DOHH2 (cell line): ENCODE measurements around the gene GIGYF1.

Experiments
- H3F3A ChIP-seq: fragments of 200-600 bp; sonication (generic), shearing (Covaris generic); 2 replicates; pipeline ENCODE4 v1.6.0; 2016; ENCODE audit warnings: antibody characterized with exemption, mild to moderate bottlenecking; ENCODE audit not compliant: control insufficient read depth, insufficient read depth
- H3K27ac ChIP-seq: fragments of 200-600 bp; sonication (generic); 2 replicates; pipeline ENCODE4 v1.5.1; 2014; ENCODE audit warnings: low read depth, mild to moderate bottlenecking, low read length, moderate library complexity
- H3K27me3 ChIP-seq: fragments of 200-600 bp; sonication (generic); 2 replicates; pipeline ENCODE4 v1.6.1; 2014; ENCODE audit warnings: mild to moderate bottlenecking, low read length, mixed read lengths; ENCODE audit not compliant: control insufficient read depth
- H3K36me3 ChIP-seq: fragments of 200-600 bp; sonication (generic); 2 replicates; pipeline ENCODE4 v1.6.1; 2014; ENCODE audit warnings: mild to moderate bottlenecking, low read length, moderate library complexity, mixed read lengths; ENCODE audit not compliant: control insufficient read depth
- H3K4me1 ChIP-seq: fragments of 200-600 bp; sonication (generic); 2 replicates; pipeline ENCODE4 v1.6.1; 2014; ENCODE audit warnings: mild to moderate bottlenecking, low read length, mixed read lengths; ENCODE audit not compliant: control insufficient read depth
- H3K4me2 ChIP-seq: fragments of 200-600 bp; sonication (generic); 2 replicates; pipeline ENCODE4 v1.6.0; 2014; ENCODE audit warnings: mild to moderate bottlenecking, low read length, moderate library complexity
- H3K4me3 ChIP-seq: fragments of 200-600 bp; sonication (generic); 2 replicates; pipeline ENCODE4 v1.5.1; 2014; ENCODE audit warnings: mild to moderate bottlenecking, low read length, mixed read lengths
- H3K79me2 ChIP-seq: fragments of 200-600 bp; sonication (generic); 2 replicates; pipeline ENCODE4 v1.6.1; 2014; ENCODE audit warnings: mild to moderate bottlenecking, low read length, mixed read lengths; ENCODE audit not compliant: control insufficient read depth
- H3K9me2 ChIP-seq: fragments of 200-600 bp; sonication (generic); replicated peaks from 2 replicates; pipeline ENCODE4 v1.6.1; 2014; ENCODE audit warnings: mild to moderate bottlenecking, low read length, mixed read lengths; ENCODE audit not compliant: control insufficient read depth
- H3K9me3 ChIP-seq: fragments of 200-600 bp; sonication (generic); 2 replicates; pipeline ENCODE4 v1.6.1; 2014; ENCODE audit warnings: antibody characterized with exemption, low read length, mixed read lengths; ENCODE audit not compliant: control insufficient read depth, insufficient read depth
- H4K20me1 ChIP-seq: fragments of 200-600 bp; sonication (generic); 2 replicates; pipeline ENCODE4 v1.6.0; 2014; ENCODE audit warnings: low read depth, mild to moderate bottlenecking, antibody characterized with exemption, low read length, moderate library complexity; ENCODE audit not compliant: control insufficient read depth, insufficient read depth
- EZH2phosphoT487 ChIP-seq: fragments of 200-600 bp; sonication (generic); IDR thresholded peaks from 2 replicates; pipeline ENCODE4 v1.6.1; 2017; ENCODE audit warnings: borderline replicate concordance, mild to moderate bottlenecking, antibody characterized with exemption, low read length, moderate library complexity, mixed read lengths
- TF ChIP-seq, protein P1 (sequence below): fragments of 200-600 bp; sonication (generic); IDR thresholded peaks from one replicate; pipeline ENCODE4 v1.5.1; 2014; ENCODE audit warnings: antibody characterized with exemption, mild to moderate bottlenecking, low read depth, low read length; ENCODE audit not compliant: poor library complexity, severe bottlenecking

Gene GIGYF1

DNA sequence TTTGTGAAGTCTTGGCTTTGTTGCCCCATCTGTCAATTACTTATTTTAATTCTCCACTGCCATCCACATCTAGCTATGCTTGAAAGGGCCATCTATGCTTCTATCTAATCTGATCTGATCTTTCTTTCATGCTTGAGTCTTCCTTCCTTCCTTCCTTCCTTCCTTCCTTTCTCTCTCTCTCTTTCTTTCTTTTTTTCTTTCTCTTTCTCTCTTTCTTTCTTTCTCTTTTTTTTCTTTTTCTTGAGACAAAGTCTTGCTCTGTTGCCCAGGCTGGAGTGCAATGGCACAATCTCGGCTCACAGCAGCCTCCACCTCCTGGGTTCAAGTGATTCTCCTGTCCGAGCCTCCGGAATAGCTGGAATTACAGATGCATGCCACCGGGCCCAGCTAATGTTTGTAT is 64.0 kb downstream of the GIGYF1 start:
- no peak overlapping the region for H3K4me3 ChIP-seq
- no peaks in the 10 kb centered on the region for H3K36me3 ChIP-seq
- no peaks in the 10 kb centered on the region for H3K9me3 ChIP-seq
- peaks cover 4% of the 10 kb centered on the region; the same call in 1 of the 2 replicates for H3F3A ChIP-seq
- no peaks in the 10 kb centered on the region for H4K20me1 ChIP-seq
- TF ChIP-seq EZH2phosphoT487, result no peak
- TF ChIP-seq, protein P1, sequence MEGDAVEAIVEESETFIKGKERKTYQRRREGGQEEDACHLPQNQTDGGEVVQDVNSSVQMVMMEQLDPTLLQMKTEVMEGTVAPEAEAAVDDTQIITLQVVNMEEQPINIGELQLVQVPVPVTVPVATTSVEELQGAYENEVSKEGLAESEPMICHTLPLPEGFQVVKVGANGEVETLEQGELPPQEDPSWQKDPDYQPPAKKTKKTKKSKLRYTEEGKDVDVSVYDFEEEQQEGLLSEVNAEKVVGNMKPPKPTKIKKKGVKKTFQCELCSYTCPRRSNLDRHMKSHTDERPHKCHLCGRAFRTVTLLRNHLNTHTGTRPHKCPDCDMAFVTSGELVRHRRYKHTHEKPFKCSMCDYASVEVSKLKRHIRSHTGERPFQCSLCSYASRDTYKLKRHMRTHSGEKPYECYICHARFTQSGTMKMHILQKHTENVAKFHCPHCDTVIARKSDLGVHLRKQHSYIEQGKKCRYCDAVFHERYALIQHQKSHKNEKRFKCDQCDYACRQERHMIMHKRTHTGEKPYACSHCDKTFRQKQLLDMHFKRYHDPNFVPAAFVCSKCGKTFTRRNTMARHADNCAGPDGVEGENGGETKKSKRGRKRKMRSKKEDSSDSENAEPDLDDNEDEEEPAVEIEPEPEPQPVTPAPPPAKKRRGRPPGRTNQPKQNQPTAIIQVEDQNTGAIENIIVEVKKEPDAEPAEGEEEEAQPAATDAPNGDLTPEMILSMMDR, result no peak
- no peaks in the 10 kb centered on the region for H3K9me2 ChIP-seq
- no peak overlapping the region for H3K4me2 ChIP-seq
- H3K27ac ChIP-seq, result no peak overlapping the region
- H3K4me1 ChIP-seq, result peaks cover 27% of the 10 kb centered on the region
- H3K27me3 ChIP-seq, result peaks cover 9% of the 10 kb centered on the region
- H3K79me2 ChIP-seq, result no peaks in the 10 kb centered on the region
